WTC11 (cell line): Measurements from ENCODE around the gene CDCA5.

Source experiments
- JUN ChIP-seq: sonication (generic); formaldehyde crosslinking; IDR thresholded peaks from 2 replicates; pipeline ENCODE4 v1.8.0; 2023; ENCODE audit warnings: mild to moderate bottlenecking, missing genetic modification reagents
- MXD4 ChIP-seq: fragments of 250-450 bp; sonication (Bioruptor Pico); IDR thresholded peaks from 2 replicates; pipeline ENCODE4 v1.8.0; 2021; ENCODE audit warnings: mild to moderate bottlenecking, moderate library complexity, borderline replicate concordance
- NFE2L1 ChIP-seq: sonication (generic); formaldehyde crosslinking; IDR thresholded peaks from 2 replicates; pipeline ENCODE4 v1.8.1; 2023; ENCODE audit warnings: missing genetic modification reagents
- SP1 ChIP-seq: sonication (generic); formaldehyde crosslinking; conservative IDR thresholded peaks from 2 replicates; pipeline ENCODE4 v1.8.1; 2022; ENCODE audit warnings: missing genetic modification reagents
- TEAD4 ChIP-seq: sonication (generic); formaldehyde crosslinking; IDR thresholded peaks from 2 replicates; pipeline ENCODE4 v1.8.0; 2022; ENCODE audit warnings: mild to moderate bottlenecking, missing genetic modification reagents
- ZNF121 ChIP-seq: sonication (generic); formaldehyde crosslinking; IDR thresholded peaks from 2 replicates; pipeline ENCODE4 v1.8.0; 2023; ENCODE audit warnings: missing genetic modification reagents
- TF ChIP-seq, protein P1 (sequence below): fragments of 200-600 bp; IDR thresholded peaks from 2 replicates; pipeline ENCODE4 v1.8.0; 2022; ENCODE audit warnings: antibody characterized with exemption
- TF ChIP-seq, protein P2 (sequence below): sonication (generic); formaldehyde crosslinking; IDR thresholded peaks from 2 replicates; pipeline ENCODE4 v1.8.1; 2022; ENCODE audit warnings: low read depth, mild to moderate bottlenecking, moderate library complexity, missing genetic modification reagents, borderline replicate concordance

- TF ChIP-seq, protein P1, sequence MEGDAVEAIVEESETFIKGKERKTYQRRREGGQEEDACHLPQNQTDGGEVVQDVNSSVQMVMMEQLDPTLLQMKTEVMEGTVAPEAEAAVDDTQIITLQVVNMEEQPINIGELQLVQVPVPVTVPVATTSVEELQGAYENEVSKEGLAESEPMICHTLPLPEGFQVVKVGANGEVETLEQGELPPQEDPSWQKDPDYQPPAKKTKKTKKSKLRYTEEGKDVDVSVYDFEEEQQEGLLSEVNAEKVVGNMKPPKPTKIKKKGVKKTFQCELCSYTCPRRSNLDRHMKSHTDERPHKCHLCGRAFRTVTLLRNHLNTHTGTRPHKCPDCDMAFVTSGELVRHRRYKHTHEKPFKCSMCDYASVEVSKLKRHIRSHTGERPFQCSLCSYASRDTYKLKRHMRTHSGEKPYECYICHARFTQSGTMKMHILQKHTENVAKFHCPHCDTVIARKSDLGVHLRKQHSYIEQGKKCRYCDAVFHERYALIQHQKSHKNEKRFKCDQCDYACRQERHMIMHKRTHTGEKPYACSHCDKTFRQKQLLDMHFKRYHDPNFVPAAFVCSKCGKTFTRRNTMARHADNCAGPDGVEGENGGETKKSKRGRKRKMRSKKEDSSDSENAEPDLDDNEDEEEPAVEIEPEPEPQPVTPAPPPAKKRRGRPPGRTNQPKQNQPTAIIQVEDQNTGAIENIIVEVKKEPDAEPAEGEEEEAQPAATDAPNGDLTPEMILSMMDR = no peak
- TF ChIP-seq TEAD4 (no peak), MXD4 (CRISPR knock-in tag) (no peak), SP1 (no peak), JUN (CRISPR knock-in tag) (no peak), NFE2L1 (CRISPR knock-in tag) (no peak), ZNF121 (CRISPR knock-in tag) (no peak)
- TF ChIP-seq, protein P2, sequence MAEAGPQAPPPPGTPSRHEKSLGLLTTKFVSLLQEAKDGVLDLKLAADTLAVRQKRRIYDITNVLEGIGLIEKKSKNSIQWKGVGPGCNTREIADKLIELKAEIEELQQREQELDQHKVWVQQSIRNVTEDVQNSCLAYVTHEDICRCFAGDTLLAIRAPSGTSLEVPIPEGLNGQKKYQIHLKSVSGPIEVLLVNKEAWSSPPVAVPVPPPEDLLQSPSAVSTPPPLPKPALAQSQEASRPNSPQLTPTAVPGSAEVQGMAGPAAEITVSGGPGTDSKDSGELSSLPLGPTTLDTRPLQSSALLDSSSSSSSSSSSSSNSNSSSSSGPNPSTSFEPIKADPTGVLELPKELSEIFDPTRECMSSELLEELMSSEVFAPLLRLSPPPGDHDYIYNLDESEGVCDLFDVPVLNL (CRISPR knock-in tag) = no peak
Measured at GRCh38 chr11:65124480-65125196, 40.8 kb upstream of the CDCA5 start.
